Adrenal gland (tissue), 12 donors: ENCODE measurements around the gene IGFN1. TPM values are rescaled to one million over a fixed set of nuclear protein-coding genes. Genes with fewer than 3 reads are reported as not detected.

Source experiments
- DNase-seq, 7 donors: peaks; one replicate each; pipeline ENCODE4 v3.0.0-alpha.2; 2019 to 2020
- H3K27ac ChIP-seq, 5 donors: fragments of 200-600 bp; sonication (generic) in 4 of 5; 1 replicate in 3 of 5; 2 replicates in 2 of 5; pipeline versions ENCODE4 v1.5.1 to v1.8.0; 2016 to 2020; ENCODE audit warnings: mild to moderate bottlenecking in 1 of 5
- H3K27me3 ChIP-seq: fragments of 200-600 bp; 2 replicates; pipeline ENCODE4 v1.8.0; 2021
- H3K36me3 ChIP-seq, 2 donors: fragments of 200-600 bp; replicated peaks in 1 of 2; 1 replicate in 1 of 2; 2 replicates in 1 of 2; pipeline versions ENCODE4 v1.5.1 to v1.8.0; 2018 to 2022
- H3K4me1 ChIP-seq, 2 donors: fragments of 200-600 bp; replicated peaks in 1 of 2; 1 replicate in 1 of 2; 2 replicates in 1 of 2; pipeline versions ENCODE4 v1.5.1 to v1.8.0; 2018 to 2021
- H3K4me3 ChIP-seq, 4 donors: fragments of 200-600 bp; sonication (generic) in 3 of 4; one replicate each; pipeline ENCODE4 v1.5.1; 2016 to 2018
- H3K9me3 ChIP-seq, 3 donors: fragments of 200-600 bp; sonication (generic) in 1 of 3; replicated peaks in 1 of 3; 1 replicate in 2 of 3; 2 replicates in 1 of 3; pipeline versions ENCODE4 v1.5.1 to v1.8.0; 2016 to 2021
- CTCF ChIP-seq, 6 experiments: fragments of 450-650 bp in 4 of 6; fragments of 200-600 bp in 2 of 6; sonication (generic) in 1 of 6; IDR thresholded peaks; 1 replicate in 5 of 6; 2 replicates in 1 of 6; pipeline versions ENCODE4 v1.5.1 to v1.8.0; 2016 to 2021; ENCODE audit warnings: antibody characterized with exemption in 6 of 6, mild to moderate bottlenecking in 2 of 6, moderate library complexity in 1 of 6
- POLR2A ChIP-seq, 2 donors: fragments of 450-650 bp; IDR thresholded peaks; one replicate each; pipeline ENCODE4 v1.6.1; 2017; ENCODE audit warnings: antibody characterized with exemption in 2 of 2, mild to moderate bottlenecking in 2 of 2, moderate library complexity in 1 of 2
- WGBS, 4 donors: extraction: QIAGEN DNeasy Blood & Tissue Kit in 2 of 4; methylation state at CpG; one replicate each; pipeline versions ENCODE4 v1.1.5 to v1.1.7; 2013 to 2017; 5-methylcytosine and 5-hydroxymethylcytosine counted together
- intact Hi-C, 2 donors: fragments of 100-400 bp; cut with DNase I; formaldehyde crosslinking; loops; one replicate each; pipeline versions ENCODE4 v1.14.1 to v1.15.0; 2022 to 2023
- polyA plus RNA-seq, 3 donors: library from polyadenylated mRNA; stranded (reverse); fragments of 200-250 nt in 2 of 3; fragments of 350-450 nt in 1 of 3; fragmentation: Illumina TruSeq in 1 of 3; extraction: RNeasy Lipid Tissue Mini Kit (QIAGEN cat#74804) in 1 of 3; gene quantifications; one replicate each; pipeline ENCODE4 v1.2.3, GENCODE V29; 2013 to 2014
- total RNA-seq, 9 donors: library from RNA; depleted of rRNA in 4 of 9; stranded (reverse); fragments of >200 nt in 4 of 9; fragments of 120-200 nt in 1 of 9; fragmentation: NEBNext Ultra II Directional in 1 of 9; extraction: Animal tissue kit (Norgen Biotek cat#: 25700) in 1 of 9; gene quantifications; one replicate each; pipeline versions ENCODE4 v1.1.0 to v1.2.4, GENCODE V29; 2013 to 2023
- donor health status: healthy with polysubstance abuse.
- donor health status: Bipolar disorder and iron deficiency.
- donor health status: DM: yes; HTN: yes; CAD: no.
- donor health status: DM: no; HTN: no; CAD: no.
- donor health status: DM: no; HTN: no; CAD: no.
- donor health status: DM: yes; HTN: yes; CAD: no.

Gene IGFN1
- total and polyA plus RNA-seq, 12 donors = 0.09 to 3.0 (median 0.28) TPM; not detected in 3

- no peak for TF ChIP-seq POLR2A (IDR thresholded peaks at IDR 0.05)
- no peak for DNase-seq
- Histone ChIP-seq H3K4me3 (peak overlapping the region in 1 of 4 donors; percentile 84), H3K27ac (peak overlapping the region in 4 of 5 donors; percentile 84 to 95 (median 91)), H3K27me3 (no peaks in the 10 kb centered on the region), H3K4me1 (peaks cover 7 to 9% of the 10 kb centered on the region in 2 donors), H3K36me3 (no peaks in the 10 kb centered on the region), H3K9me3 (no peaks in the 10 kb centered on the region)
- WGBS, 4 donors = 51 to 61% (median 58%) methylated on average over 2 of the region's 2 CpGs
- intact Hi-C loops = no loop called here
Observed at GRCh38 chr1:201169971-201170532, 20.6 kb upstream of the IGFN1 start.

DNA sequence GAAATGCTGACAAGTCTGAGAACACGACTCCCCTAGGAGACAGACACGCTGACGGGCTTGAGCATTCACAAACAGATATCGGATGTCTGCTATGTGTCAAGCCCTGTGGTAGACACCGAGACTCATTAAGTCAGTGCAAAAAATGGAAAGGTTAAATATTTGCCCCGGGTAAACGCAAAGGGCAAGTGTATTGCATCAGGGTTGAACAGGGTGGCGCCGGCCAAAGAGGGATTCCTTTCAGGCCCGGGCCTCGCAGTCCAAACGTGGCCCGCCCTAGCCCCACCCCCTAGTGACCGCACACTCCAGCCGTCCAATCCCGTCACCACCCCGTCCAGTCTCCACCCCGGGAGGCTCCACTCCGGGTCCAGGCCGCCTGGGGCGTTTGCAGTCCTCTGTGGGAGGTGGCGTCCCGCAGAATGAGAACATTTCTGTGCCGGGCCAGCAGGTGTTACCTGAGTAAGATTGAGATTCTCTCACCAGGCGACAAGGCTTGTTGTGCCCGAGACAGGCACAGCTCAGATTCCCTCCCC is 20.0 kb upstream of the IGFN1 start:
- Histone ChIP-seq H3K4me3 (peak overlapping the region in 3 of 4 donors; percentile 49 to 95 (median 84)), H3K27me3 (no peaks in the 10 kb centered on the region), H3K9me3 (no peaks in the 10 kb centered on the region), H3K36me3 (no peaks in the 10 kb centered on the region), H3K27ac (peak overlapping the region; percentile 14 to 95 (median 89)), H3K4me1 (peaks cover 7 to 9% of the 10 kb centered on the region in 2 donors)
- intact Hi-C loops = no loop called here
- 4 to 11% (median 7%) methylated on average over 6 to 26 of the region's 26 CpGs for WGBS, 4 donors
- peak; percentile 95 to 98 (median 97) for DNase-seq
- TF ChIP-seq CTCF (IDR thresholded peaks at IDR 0.05) (peak in 2 of 6 experiments; percentile 14 to 24), POLR2A (IDR thresholded peaks at IDR 0.05) (peak; percentile 83 to 90)

- H3K4me1 ChIP-seq = peaks cover 7 to 9% of the 10 kb centered on the region in 2 donors
- H3K27ac ChIP-seq = peak overlapping the region; percentile 14 to 95 (median 89)
- H3K9me3 ChIP-seq = no peaks in the 10 kb centered on the region
- H3K4me3 ChIP-seq = peak overlapping the region in 3 of 4 donors; percentile 49 to 95 (median 84)
- peak in 5 of 7 donors; percentile 33 to 64 (median 48) for DNase-seq
- TF ChIP-seq CTCF (IDR thresholded peaks at IDR 0.05) (peak in 4 of 6 experiments; percentile 1 to 62 (median 35)), POLR2A (IDR thresholded peaks at IDR 0.05) (no peak)
- no peaks in the 10 kb centered on the region for H3K27me3 ChIP-seq
- 8 to 20% (median 14%) methylated on average over 18 to 48 of the region's 48 CpGs for WGBS, 4 donors
- intact Hi-C loops = no loop called here
- H3K36me3 ChIP-seq = no peaks in the 10 kb centered on the region
Observed at GRCh38 chr1:201171063-201172036, 19.3 kb upstream of the IGFN1 start.

DNA sequence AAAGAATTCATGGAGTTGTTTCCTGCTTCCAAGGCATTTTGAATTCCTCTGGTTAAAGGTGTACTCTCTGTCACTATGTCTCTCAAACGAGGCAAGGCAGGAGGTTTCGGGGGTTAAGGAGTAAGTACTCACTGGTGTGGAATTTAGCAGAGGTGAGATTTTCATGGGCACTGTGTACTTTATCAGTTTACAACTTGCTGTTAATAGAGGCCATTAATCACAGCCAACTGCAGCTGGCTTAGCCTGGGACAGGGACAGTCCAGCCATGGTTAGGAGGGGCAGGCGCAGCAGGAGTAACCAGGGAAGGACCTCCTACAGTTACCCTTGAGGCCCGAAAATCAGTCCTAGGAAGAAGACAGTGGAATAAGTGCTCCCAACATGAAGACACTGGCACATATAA is 18.3 kb upstream of the IGFN1 start:
- no peak for DNase-seq
- no peaks in the 10 kb centered on the region for H3K9me3 ChIP-seq
- no peak overlapping the region for H3K4me3 ChIP-seq
- no peak overlapping the region for H3K27ac ChIP-seq
- WGBS, 4 donors = 85 to 89% (median 87%) methylated on average over 4 of the region's 4 CpGs
- no peak for TF ChIP-seq CTCF (IDR thresholded peaks at IDR 0.05)
- no peak for TF ChIP-seq POLR2A (IDR thresholded peaks at IDR 0.05)
- intact Hi-C loops = no loop called here
- H3K27me3 ChIP-seq = no peaks in the 10 kb centered on the region
- H3K36me3 ChIP-seq = no peaks in the 10 kb centered on the region
- H3K4me1 ChIP-seq = peaks cover 7 to 9% of the 10 kb centered on the region in 2 donors
